GM23338 (cell line): ENCODE data around the gene CELF4. TPM values are rescaled to one million over a fixed set of nuclear protein-coding genes. Genes with fewer than 3 reads are reported as not detected.

ENCODE experiments used
- ATAC-seq: fragments of 200-7000 bp; cut with Tn5 transposase; 3 replicates; pipeline ENCODE4 v1.9.1; 2020
- DNase-seq: peaks from one replicate; pipeline ENCODE4 v3.0.0-alpha.2; 2015; ENCODE audit warnings: low spot score
- H2AFZ ChIP-seq: fragments of 200-600 bp; sonication (generic); 2 replicates; pipeline ENCODE4 v1.8.0; 2016; ENCODE audit warnings: antibody characterized with exemption, mild to moderate bottlenecking, moderate library complexity
- H3F3A ChIP-seq: fragments of 200-600 bp; sonication (generic); replicated peaks from 2 replicates; pipeline ENCODE4 v1.8.0; 2017; ENCODE audit warnings: antibody characterized with exemption, mixed run types, low read depth
- H3K27ac ChIP-seq: fragments of 200-600 bp; sonication (generic); 2 replicates; pipeline ENCODE4 v1.6.1; 2016; ENCODE audit warnings: low read depth
- H3K27me3 ChIP-seq: fragments of 200-600 bp; sonication (generic); 2 replicates; pipeline ENCODE4 v1.8.0; 2016; ENCODE audit warnings: mild to moderate bottlenecking, mixed run types, moderate library complexity; ENCODE audit not compliant: insufficient read depth
- H3K36me3 ChIP-seq: fragments of 200-600 bp; sonication (generic); 2 replicates; pipeline ENCODE4 v1.8.0; 2016; ENCODE audit warnings: mild to moderate bottlenecking; ENCODE audit not compliant: insufficient read depth
- H3K4me1 ChIP-seq: fragments of 200-600 bp; sonication (generic); 2 replicates; pipeline ENCODE4 v1.8.0; 2016; ENCODE audit warnings: mild to moderate bottlenecking, moderate library complexity; ENCODE audit not compliant: insufficient read depth
- H3K4me2 ChIP-seq: fragments of 200-600 bp; sonication (generic); 2 replicates; pipeline ENCODE4 v1.7.1; 2017; ENCODE audit warnings: mixed run types
- H3K4me3 ChIP-seq: fragments of 200-600 bp; sonication (generic); 2 replicates; pipeline ENCODE4 v1.6.1; 2016; ENCODE audit warnings: mixed run types
- H3K79me2 ChIP-seq: fragments of 200-600 bp; sonication (generic); replicated peaks from 2 replicates; pipeline ENCODE4 v1.8.0; 2017; ENCODE audit warnings: mild to moderate bottlenecking; ENCODE audit not compliant: insufficient read depth
- H3K9me2 ChIP-seq: fragments of 200-600 bp; sonication (generic); 2 replicates; pipeline ENCODE4 v1.8.0; 2017; ENCODE audit not compliant: insufficient read depth
- H4K20me1 ChIP-seq: fragments of 200-600 bp; sonication (generic); replicated peaks from 2 replicates; pipeline ENCODE4 v1.8.0; 2017; ENCODE audit warnings: mild to moderate bottlenecking; ENCODE audit not compliant: insufficient read depth
- H3K27ac Mint-ChIP-seq: 2 replicates; pipeline ENCODE4 v1.8.0; 2020; ENCODE audit warnings: inconsistent platforms, mild to moderate bottlenecking, moderate library complexity, mixed read lengths
- H3K27me3 Mint-ChIP-seq: 3 replicates; pipeline ENCODE4 v1.8.0; 2022; ENCODE audit warnings: low read depth, mild to moderate bottlenecking, moderate library complexity, mixed read lengths, inconsistent platforms; ENCODE audit not compliant: insufficient read depth, poor library complexity
- H3K36me3 Mint-ChIP-seq: 3 replicates; pipeline ENCODE4 v1.8.0; 2021; ENCODE audit warnings: low read depth, mild to moderate bottlenecking, inconsistent platforms, moderate library complexity, mixed read lengths
- H3K4me1 Mint-ChIP-seq: 3 replicates; pipeline ENCODE4 v1.8.0; 2020; ENCODE audit warnings: mild to moderate bottlenecking, inconsistent platforms, mixed read lengths
- H3K4me3 Mint-ChIP-seq: 3 replicates; pipeline ENCODE4 v1.8.0; 2021; ENCODE audit warnings: moderate library complexity, mild to moderate bottlenecking, inconsistent platforms, mixed read lengths
- H3K9me3 Mint-ChIP-seq: 3 replicates; pipeline ENCODE4 v1.8.0; 2020; ENCODE audit warnings: moderate library complexity, mild to moderate bottlenecking, inconsistent platforms, mixed read lengths
- CREB1 ChIP-seq: fragments of 250-450 bp; sonication (Bioruptor Pico); IDR thresholded peaks from 2 replicates; pipeline ENCODE4 v1.5.0; 2020; ENCODE audit warnings: low read depth, mild to moderate bottlenecking, moderate library complexity
- EZH2 ChIP-seq: fragments of 200-600 bp; sonication (generic); IDR thresholded peaks from one replicate; pipeline ENCODE4 v1.8.0; 2017; ENCODE audit warnings: antibody characterized with exemption, mild to moderate bottlenecking, low read depth; ENCODE audit not compliant: unreplicated experiment
- NANOG ChIP-seq: IDR thresholded peaks from 2 replicates; pipeline ENCODE4 v1.6.1; 2016; ENCODE audit warnings: antibody characterized with exemption, borderline replicate concordance
- POLR2AphosphoS5 ChIP-seq: IDR thresholded peaks from 2 replicates; pipeline ENCODE4 v1.6.1; 2016; ENCODE audit warnings: antibody characterized with exemption, low read depth
- STAT1 ChIP-seq: IDR thresholded peaks from one replicate; pipeline ENCODE4 v1.6.1; 2016; ENCODE audit warnings: antibody characterized with exemption; ENCODE audit not compliant: unreplicated experiment
- ZNF331 ChIP-seq: fragments of 250-450 bp; sonication (Bioruptor Pico); IDR thresholded peaks from 2 replicates; pipeline ENCODE4 v1.5.0; 2020; ENCODE audit warnings: low read depth, mild to moderate bottlenecking, moderate library complexity
- polyA plus RNA-seq: library from polyadenylated mRNA; unstranded; fragments of >200 nt; fragmentation: Nextera tagmentation; extraction: Ambion mirVana; gene quantifications from 2 replicates; pipeline ENCODE4 v1.2.1, GENCODE V29; 2016
- total RNA-seq: library from RNA; depleted of rRNA; stranded (reverse); fragments of >200 nt; shearing (Covaris generic); gene quantifications from 2 replicates; pipeline ENCODE4 v1.2.3, GENCODE V29; 2014
- TF ChIP-seq, protein P1 (sequence below), 2 experiments: fragments of 200-600 bp in 1 of 2; sonication (generic) in 1 of 2; conservative IDR thresholded peaks; 2 replicates each; pipeline versions ENCODE4 v1.5.1 to v1.6.1; 2016 to 2017; ENCODE audit warnings: antibody characterized with exemption in 2 of 2, low read depth in 2 of 2, mild to moderate bottlenecking in 2 of 2, moderate library complexity in 1 of 2
- TF ChIP-seq, protein P2 (sequence below): IDR thresholded peaks from one replicate; pipeline ENCODE4 v1.6.1; 2018; ENCODE audit warnings: antibody characterized with exemption; ENCODE audit not compliant: unreplicated experiment

CELF4 gene
- total and polyA plus RNA-seq, 2 experiments from 2014 or later = 2.6 to 6.7 TPM

DNA sequence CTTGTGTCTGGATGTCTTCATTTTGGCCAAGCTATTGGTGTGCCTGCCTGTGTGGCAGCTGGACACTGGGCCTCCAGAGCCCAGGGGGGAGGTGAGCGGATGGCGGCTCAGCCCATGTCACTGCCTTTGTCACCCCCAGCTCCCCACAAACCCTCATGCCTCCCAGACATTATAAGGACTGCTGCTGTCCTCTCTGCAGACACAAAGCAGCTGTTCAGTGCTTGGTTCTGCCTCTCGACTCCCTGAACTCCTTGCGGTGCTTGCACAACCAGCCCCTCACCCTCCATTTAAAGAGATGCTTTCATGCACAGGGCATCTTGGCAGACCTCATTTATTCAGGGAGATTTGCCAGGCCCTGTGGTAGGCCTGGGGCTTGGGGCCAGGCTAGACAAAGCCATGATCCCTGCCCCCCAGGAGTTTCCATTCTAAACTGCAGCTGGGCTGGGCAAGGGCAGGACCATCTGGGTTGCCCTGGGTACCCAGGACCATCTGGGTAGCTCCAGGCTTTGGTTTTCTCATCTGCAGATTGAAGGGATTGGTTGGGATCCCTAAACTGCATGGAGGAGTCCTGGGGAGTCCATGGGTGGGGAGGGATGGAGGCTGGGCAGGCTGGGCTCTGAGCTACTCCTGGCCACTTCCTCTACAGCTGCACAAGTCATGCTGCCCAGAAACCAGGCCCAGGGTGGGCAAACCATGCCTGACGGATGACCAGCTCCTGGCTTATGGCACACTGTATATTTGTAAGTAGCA is 168.5 kb downstream of the CELF4 start:
- Mint-ChIP-seq H3K27ac (no peak overlapping the region), H3K4me3 (no peak overlapping the region), H3K27me3 (peaks cover 22% of the 10 kb centered on the region), H3K36me3 (no peaks in the 10 kb centered on the region; the same call in 2 of the 3 replicates), H3K9me3 (no peaks in the 10 kb centered on the region; the same call in 2 of the 3 replicates), H3K4me1 (peaks cover 20% of the 10 kb centered on the region)
- H4K20me1 ChIP-seq = no peaks in the 10 kb centered on the region
- ATAC-seq (no peak), DNase-seq (no peak)
- no peak overlapping the region for H2AFZ ChIP-seq
- H3K9me2 ChIP-seq = no peaks in the 10 kb centered on the region
- H3K27me3 ChIP-seq = peaks cover 17% of the 10 kb centered on the region
- no peak overlapping the region for H3K4me3 ChIP-seq
- no peak overlapping the region for H3K27ac ChIP-seq
- H3F3A ChIP-seq = no peaks in the 10 kb centered on the region
- H3K36me3 ChIP-seq = no peaks in the 10 kb centered on the region
- no peak overlapping the region for H3K4me2 ChIP-seq
- H3K4me1 ChIP-seq = peaks cover 14% of the 10 kb centered on the region
- TF ChIP-seq, protein P1, sequence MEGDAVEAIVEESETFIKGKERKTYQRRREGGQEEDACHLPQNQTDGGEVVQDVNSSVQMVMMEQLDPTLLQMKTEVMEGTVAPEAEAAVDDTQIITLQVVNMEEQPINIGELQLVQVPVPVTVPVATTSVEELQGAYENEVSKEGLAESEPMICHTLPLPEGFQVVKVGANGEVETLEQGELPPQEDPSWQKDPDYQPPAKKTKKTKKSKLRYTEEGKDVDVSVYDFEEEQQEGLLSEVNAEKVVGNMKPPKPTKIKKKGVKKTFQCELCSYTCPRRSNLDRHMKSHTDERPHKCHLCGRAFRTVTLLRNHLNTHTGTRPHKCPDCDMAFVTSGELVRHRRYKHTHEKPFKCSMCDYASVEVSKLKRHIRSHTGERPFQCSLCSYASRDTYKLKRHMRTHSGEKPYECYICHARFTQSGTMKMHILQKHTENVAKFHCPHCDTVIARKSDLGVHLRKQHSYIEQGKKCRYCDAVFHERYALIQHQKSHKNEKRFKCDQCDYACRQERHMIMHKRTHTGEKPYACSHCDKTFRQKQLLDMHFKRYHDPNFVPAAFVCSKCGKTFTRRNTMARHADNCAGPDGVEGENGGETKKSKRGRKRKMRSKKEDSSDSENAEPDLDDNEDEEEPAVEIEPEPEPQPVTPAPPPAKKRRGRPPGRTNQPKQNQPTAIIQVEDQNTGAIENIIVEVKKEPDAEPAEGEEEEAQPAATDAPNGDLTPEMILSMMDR (conservative IDR thresholded peaks at IDR 0.05; ENCODE audit: low read depth in 2 of 2) = no peak
- TF ChIP-seq ZNF331 (no peak), STAT1 (no peak)
- H3K79me2 ChIP-seq = no peaks in the 10 kb centered on the region

DNA sequence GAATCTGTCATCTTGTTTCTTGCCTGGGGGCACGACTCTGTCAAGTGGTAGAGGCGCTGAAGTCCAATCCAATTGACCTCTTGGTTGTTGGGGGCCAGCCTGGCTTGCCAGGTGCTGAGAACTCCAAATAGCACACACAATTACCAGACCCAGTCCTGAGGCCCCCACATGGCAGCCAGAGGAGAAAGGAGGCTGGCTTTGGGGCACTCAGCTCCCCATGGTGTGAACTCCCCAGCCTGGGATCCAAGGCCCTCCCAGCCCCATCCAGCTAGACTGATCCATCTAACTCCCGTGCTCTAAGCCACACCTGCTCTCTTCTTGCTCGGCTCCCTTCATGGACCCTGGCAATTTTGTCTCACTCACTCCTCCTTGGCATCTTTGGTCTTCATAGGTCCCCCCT is 170.0 kb downstream of the CELF4 start:
- no peak for DNase-seq
- H3K4me1 ChIP-seq = peaks cover 15% of the 10 kb centered on the region
- H3K27me3 Mint-ChIP-seq = peaks cover 24% of the 10 kb centered on the region

More for the DNA sequence above, 170.0 kb downstream of the CELF4 start:
- Histone ChIP-seq H3K4me2 (no peak overlapping the region), H3K79me2 (no peaks in the 10 kb centered on the region), H3K27me3 (peaks cover 25% of the 10 kb centered on the region), H4K20me1 (no peaks in the 10 kb centered on the region), H3K9me2 (no peaks in the 10 kb centered on the region), H3K27ac (no peak overlapping the region), H2AFZ (no peak overlapping the region), H3F3A (no peaks in the 10 kb centered on the region), H3K36me3 (no peaks in the 10 kb centered on the region), H3K4me3 (no peak overlapping the region)
- no peak for ATAC-seq
- H3K36me3 Mint-ChIP-seq = no peaks in the 10 kb centered on the region; the same call in 2 of the 3 replicates
- no peak overlapping the region for H3K27ac Mint-ChIP-seq
- TF ChIP-seq NANOG (no peak), CREB1 (no peak), EZH2 (no peak), POLR2AphosphoS5 (no peak)
- TF ChIP-seq, protein P2, sequence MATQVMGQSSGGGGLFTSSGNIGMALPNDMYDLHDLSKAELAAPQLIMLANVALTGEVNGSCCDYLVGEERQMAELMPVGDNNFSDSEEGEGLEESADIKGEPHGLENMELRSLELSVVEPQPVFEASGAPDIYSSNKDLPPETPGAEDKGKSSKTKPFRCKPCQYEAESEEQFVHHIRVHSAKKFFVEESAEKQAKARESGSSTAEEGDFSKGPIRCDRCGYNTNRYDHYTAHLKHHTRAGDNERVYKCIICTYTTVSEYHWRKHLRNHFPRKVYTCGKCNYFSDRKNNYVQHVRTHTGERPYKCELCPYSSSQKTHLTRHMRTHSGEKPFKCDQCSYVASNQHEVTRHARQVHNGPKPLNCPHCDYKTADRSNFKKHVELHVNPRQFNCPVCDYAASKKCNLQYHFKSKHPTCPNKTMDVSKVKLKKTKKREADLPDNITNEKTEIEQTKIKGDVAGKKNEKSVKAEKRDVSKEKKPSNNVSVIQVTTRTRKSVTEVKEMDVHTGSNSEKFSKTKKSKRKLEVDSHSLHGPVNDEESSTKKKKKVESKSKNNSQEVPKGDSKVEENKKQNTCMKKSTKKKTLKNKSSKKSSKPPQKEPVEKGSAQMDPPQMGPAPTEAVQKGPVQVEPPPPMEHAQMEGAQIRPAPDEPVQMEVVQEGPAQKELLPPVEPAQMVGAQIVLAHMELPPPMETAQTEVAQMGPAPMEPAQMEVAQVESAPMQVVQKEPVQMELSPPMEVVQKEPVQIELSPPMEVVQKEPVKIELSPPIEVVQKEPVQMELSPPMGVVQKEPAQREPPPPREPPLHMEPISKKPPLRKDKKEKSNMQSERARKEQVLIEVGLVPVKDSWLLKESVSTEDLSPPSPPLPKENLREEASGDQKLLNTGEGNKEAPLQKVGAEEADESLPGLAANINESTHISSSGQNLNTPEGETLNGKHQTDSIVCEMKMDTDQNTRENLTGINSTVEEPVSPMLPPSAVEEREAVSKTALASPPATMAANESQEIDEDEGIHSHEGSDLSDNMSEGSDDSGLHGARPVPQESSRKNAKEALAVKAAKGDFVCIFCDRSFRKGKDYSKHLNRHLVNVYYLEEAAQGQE = no peak
- H3K4me3 Mint-ChIP-seq = no peak overlapping the region
- H3K9me3 Mint-ChIP-seq = peaks cover 4% of the 10 kb centered on the region; the same call in 2 of the 3 replicates
- H3K4me1 Mint-ChIP-seq = peaks cover 18% of the 10 kb centered on the region
